GM19239 (cell line): ENCODE data around the gene MAPK1IP1L.
"Not testable (repeated sequence)": the region's sequence is repeated elsewhere in the genome, so short reads cannot be mapped to it uniquely, and the experiment has no call there.

Experiments used
- DNase-seq: peaks from one replicate; pipeline ENCODE4 v3.0.0; 2011; ENCODE audit warnings: low spot score; ENCODE audit not compliant: insufficient read length
- FAIRE-seq: peaks from 2 replicates; lab custom pipeline; 2011; peaks lifted over from hg19 to GRCh38; lab: Jason Lieb, UNC

The MAPK1IP1L gene

DNA sequence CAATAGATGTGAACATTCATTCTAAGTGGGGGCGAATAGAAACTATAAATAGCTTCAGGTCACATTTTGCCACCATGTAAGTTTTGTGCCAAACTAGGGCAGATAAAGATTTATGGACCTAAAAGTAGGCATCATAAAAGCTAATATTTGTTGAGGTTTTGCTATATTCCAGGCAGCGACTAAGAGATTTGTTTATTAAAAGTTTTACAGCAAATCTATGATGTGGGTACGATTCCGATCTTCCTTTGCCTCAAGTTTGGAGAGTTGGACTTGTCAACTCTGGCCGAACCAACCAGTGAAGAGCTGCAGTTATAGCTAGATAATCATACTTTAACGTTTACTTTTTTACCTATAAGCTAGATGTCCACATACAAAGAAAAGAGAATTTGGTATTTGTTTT lies 1.6 kb downstream of the MAPK1IP1L start:
- no peak for FAIRE-seq
- DNase-seq = no peak

- DNase-seq = no peak
- no peak for FAIRE-seq
Measured at GRCh38 chr14:55053500-55053899, 2.1 kb downstream of the MAPK1IP1L start.

GRCh38 chr14:55054098-55054497 lies 2.7 kb downstream of the MAPK1IP1L start:
- no peak for FAIRE-seq

GRCh38 chr14:55057919-55058318 lies 6.5 kb downstream of the MAPK1IP1L start:
- no peak for FAIRE-seq

More at GRCh38 chr14:55054098-55054497, 2.7 kb downstream of the MAPK1IP1L start:
- no peak for DNase-seq

GRCh38 chr14:55059333-55059732 lies 7.9 kb downstream of the MAPK1IP1L start:
- no peak for DNase-seq
- FAIRE-seq = no peak

More at GRCh38 chr14:55057919-55058318, 6.5 kb downstream of the MAPK1IP1L start:
- no peak for DNase-seq

DNA sequence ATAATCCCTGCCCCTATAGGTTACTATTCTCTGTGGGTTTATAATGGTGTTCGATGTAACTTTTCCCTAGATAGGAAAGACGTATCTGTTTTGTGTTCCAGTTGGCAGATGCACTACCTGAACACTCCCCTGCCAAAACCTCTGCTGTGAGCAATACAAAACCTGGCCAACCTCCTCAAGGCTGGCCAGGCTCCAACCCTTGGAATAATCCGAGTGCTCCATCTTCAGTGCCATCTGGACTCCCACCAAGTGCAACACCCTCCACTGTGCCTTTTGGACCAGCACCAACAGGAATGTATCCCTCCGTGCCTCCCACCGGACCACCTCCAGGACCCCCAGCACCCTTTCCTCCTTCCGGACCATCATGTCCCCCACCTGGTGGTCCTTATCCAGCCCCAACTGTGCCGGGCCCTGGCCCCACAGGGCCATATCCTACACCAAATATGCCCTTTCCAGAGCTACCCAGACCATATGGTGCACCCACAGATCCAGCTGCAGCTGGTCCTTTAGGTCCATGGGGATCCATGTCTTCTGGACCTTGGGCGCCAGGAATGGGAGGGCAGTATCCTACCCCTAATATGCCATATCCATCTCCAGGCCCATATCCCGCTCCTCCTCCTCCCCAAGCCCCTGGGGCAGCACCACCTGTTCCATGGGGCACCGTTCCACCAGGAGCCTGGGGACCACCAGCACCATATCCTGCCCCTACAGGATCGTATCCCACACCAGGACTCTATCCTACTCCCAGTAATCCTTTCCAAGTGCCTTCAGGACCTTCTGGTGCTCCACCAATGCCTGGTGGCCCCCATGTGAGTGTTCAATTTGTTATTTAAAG lies 11.3 kb downstream of the MAPK1IP1L start:
- DNase-seq = no peak
- FAIRE-seq = no peak

GRCh38 chr14:55064896-55065295 lies 13.4 kb downstream of the MAPK1IP1L start:
- FAIRE-seq, DNase-seq: not testable (repeated sequence)

DNA sequence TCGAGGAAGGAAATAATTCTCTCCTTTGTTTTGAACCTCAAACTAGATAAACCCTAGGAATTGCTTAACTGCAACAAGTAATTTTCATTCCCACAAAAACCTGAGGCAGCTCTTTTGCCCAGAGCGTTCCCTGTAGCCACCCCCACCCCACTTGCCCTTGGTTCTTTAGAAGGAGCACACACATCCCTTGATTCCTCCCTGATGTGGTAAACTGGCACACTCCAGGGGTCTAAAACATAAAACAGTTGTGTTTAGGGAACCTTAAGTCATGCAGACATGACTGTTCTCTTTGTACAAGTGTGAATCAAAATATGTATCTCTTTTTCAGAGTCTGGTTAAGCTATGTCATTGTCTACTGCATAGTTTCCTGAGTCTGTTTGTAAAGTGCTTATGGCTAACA lies 14.0 kb downstream of the MAPK1IP1L start:
- DNase-seq (no peak), FAIRE-seq (peak; percentile 18)

GRCh38 chr14:55066223-55066622 lies 14.8 kb downstream of the MAPK1IP1L start:
- FAIRE-seq = peak; percentile 4
- no peak for DNase-seq

DNA sequence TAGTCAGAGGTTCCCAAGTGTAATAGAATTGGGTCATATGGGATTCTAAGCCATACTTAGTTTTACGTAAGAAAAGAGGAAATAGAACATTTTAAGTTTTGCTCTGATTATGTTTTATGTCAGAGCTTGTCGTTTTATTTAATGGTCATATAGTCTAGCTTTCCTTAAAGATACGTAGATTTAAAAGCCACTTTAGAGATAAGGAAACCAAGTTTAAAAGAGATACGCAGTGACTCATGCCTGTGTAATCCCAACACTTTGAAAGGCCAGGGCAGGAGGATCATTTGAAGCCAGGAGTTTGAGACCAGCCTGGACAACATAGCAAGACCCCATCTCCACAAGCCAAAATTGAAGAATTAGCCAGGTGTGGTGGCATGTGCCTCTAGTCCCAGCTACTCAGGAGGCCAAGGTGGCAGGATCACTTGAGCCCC lies 19.5 kb downstream of the MAPK1IP1L start:
- no peak for FAIRE-seq
- no peak for DNase-seq

DNA sequence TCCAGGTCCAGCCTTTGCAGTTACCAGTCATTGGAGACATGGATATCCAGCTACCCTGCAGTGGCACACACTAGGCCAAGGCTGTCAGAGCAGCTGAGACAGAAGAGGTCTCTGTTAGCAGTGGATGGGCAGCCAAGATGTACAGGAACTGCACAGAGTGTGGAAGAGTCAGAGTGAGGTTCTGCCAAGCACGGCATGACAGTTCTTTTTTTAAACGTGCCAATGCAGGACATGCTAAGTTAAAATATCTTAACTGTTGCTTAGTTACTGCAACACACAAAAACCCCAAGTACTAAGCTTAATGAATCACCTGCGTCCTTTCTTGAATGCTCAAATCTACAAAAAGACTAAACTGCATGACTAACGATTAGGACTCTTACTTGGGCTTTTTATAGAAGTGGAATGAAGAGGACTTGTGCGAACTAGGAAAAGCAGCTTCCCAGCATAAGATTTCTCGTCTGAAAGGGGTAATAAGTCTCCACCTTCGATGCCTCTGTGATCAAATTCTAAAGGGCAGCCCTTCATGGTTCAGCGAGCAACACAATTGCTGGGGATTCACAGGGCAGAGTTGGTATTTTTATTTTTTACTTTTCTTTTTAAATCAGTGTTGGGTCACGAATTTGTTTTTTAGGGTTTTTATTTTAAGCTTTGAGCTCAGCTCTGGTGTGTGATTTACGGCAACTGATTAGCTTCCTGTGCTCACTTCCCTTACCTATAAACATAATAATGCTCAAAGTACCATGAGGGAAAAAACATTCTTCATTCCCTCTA lies 20.6 kb downstream of the MAPK1IP1L start:
- FAIRE-seq (peak; percentile 78), DNase-seq (no peak)

- peak; percentile 44 for FAIRE-seq
- no peak for DNase-seq
Measured at GRCh38 chr14:55073856-55074255, 22.4 kb downstream of the MAPK1IP1L start.

DNA sequence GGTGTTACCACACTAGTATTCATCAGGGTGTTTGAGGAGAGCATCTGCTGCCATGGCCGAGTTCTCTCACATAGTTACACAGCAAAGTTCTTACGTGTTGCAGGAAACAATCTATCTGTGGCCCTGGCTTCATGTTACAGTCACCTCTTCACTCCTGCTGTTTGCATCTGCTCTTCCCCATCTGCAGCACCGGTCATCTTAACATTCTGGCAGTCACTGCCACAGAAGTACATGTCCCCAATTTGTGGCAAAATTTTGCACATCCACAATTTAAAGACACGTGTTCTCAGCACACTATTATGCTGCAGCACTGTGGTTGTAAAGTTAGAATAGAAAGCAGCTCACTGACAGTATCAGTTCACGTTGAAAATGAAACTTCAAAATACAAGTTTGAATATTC lies 23.2 kb downstream of the MAPK1IP1L start:
- FAIRE-seq (peak; percentile 93), DNase-seq (no peak)

DNA sequence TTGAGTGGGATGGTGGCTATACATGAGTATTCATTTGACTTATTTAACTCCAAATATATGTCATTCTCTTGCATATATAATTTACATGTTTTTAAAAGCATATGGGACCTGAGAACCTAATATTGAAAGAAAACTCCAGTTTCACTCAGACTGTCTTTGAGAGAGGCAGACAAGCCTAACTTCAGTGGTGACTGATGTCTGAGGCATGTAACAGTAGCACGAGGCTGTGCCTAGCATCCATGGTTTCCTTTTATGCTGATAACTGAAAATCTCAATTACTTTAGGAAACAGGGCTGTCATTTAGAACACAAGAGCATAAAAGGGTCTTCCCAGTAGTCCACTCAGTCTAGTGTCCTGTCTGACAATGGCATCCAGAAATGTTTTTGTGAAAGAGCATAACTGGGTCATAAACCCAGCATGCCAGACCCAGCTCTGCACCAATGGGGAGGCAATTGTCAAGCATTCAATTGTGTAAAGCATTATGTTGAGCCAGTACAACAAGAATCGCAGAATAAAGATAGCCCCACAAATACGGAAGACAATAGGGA lies 24.3 kb downstream of the MAPK1IP1L start:
- no peak for DNase-seq
- peak; percentile 70 for FAIRE-seq

GRCh38 chr14:55077170-55078151 lies 26.0 kb downstream of the MAPK1IP1L start:
- no peak for DNase-seq
- no peak for FAIRE-seq

DNA sequence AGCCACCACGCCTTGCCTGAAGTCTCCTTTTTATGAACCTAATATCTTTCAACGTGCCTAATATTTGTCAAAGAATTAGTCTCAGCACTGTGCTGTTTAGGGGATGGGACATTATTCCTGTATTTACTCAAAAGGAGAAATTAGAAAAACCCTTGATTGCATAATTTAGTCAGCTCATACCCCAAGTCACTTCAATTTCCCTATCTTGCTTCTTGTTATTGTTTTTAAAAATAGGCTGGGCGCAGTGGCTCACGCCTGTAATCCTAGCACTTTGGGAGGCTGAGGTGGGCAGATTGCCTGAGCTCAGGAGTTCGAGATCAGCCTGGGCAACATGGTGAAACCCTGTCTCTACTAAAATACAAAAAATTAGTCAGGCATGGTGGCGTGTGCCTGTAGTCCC lies 28.5 kb downstream of the MAPK1IP1L start:
- DNase-seq, FAIRE-seq: not testable (repeated sequence)

DNA sequence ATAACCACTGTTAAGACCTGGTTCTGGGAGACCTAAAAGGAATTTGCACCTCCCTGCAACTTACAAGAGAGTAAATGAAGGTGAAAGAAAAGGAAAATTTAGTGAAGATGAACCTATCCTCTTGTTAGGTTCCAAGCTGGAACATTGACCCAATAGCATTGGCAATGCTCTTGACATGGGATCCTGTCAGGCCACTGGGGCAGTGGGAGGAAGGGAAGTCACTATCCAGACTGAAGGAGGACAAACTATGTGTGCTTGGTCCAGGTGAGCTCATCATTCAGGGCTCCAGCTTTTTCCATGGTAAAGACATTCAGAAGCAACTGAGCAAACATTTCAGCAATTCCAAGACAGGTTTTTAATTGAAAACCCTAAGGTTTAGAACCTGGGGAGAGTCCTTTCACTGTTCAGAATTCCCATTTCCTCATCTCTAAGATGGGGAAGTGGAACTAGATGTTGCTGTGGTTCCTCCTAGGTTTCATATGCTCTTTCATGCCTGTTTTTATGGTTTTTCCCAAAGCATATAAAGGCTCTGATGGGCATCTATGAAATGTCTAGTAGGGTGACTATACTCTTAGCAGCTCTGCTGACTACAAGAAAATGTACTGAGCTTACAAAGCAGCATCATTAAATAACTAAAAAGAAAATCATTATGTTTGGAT lies 33.1 kb downstream of the MAPK1IP1L start:
- FAIRE-seq = no peak

DNA sequence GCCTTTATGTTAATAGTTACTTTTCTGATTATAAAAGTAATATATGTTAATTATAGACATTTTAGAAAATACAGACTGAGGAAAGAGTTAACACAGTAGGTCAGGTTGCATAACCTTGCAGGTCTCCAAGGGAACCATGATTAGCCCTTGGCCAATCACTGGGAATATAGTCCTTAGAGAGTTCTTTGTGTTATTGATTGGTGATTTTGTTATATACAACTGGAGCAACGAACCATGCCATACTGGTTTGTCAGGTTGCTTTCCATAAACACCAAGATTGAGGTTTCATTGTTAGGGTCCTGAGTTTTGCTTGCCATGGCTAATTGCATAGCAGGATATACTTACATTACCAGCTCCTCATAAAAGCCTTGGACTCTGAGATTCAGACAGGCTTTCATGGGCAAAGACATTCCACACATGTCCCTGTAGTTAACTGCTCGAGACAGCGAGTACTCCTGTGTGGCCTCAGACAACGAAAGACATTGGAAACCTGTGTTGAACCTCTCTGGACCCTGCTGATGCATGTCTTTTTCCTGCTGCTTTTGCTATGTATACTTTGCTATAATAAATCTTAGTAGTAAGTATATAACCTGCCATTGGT lies 33.7 kb downstream of the MAPK1IP1L start:
- FAIRE-seq = no peak
- no peak for DNase-seq

More for the DNA sequence above, 33.1 kb downstream of the MAPK1IP1L start:
- no peak for DNase-seq

DNA sequence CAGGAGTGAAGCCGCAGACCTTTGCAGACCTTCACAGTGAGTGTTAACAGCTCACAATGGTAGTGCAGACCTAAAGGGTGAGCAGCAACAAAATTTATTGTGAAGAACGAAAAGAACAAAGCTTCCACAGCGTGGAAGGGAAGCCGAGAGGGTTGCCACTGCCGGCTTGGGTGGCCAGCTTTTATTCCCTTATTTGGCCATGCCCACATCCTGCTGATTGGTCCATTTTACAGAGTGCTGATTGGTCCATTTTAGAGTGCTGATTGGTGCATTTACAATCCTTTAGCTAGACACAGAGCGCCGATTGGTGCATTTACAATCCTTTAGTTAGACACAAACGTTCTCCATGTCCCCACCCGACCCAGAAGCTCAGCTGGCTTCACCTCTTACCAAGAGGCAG lies 35.5 kb downstream of the MAPK1IP1L start:
- no peak for DNase-seq
- no peak for FAIRE-seq
